Transverse colon (tissue), 4 donors: ENCODE data around the gene ZNF653. TPM values are rescaled to one million over a fixed set of nuclear protein-coding genes. Genes with fewer than 3 reads are reported as not detected.

Source experiments
- DNase-seq: peaks from one replicate; pipeline ENCODE4 v3.0.0-alpha.2; 2019
- H3K27ac ChIP-seq, 4 donors: fragments of 200-600 bp; sonication (generic); 2 replicates each; pipeline ENCODE4 v1.5.1; 2016 to 2018; ENCODE audit warnings: inconsistent platforms in 4 of 4
- H3K27me3 ChIP-seq: fragments of 200-600 bp; sonication (generic); 2 replicates; pipeline ENCODE4 v1.5.1; 2017; ENCODE audit warnings: inconsistent platforms
- H3K36me3 ChIP-seq, 4 donors: fragments of 200-600 bp; sonication (generic); 2 replicates each; pipeline ENCODE4 v1.5.1; 2017 to 2019; ENCODE audit warnings: inconsistent platforms in 4 of 4
- H3K4me1 ChIP-seq, 4 donors: fragments of 200-600 bp; sonication (generic); 2 replicates each; pipeline ENCODE4 v1.5.1; 2017 to 2020; ENCODE audit warnings: inconsistent platforms in 4 of 4
- H3K4me3 ChIP-seq, 4 donors: fragments of 200-600 bp; sonication (generic); 1 replicate in 1 of 4; 2 replicates in 3 of 4; pipeline versions ENCODE4 v1.5.1 to v1.6.1; 2017 to 2019; ENCODE audit warnings: inconsistent platforms in 4 of 4
- H3K9me3 ChIP-seq, 2 donors: fragments of 200-600 bp; sonication (generic); 2 replicates each; pipeline ENCODE4 v1.5.1; 2017 to 2019; ENCODE audit warnings: inconsistent platforms in 2 of 2
- EP300 ChIP-seq: sonication (generic); formaldehyde crosslinking; IDR thresholded peaks from one replicate; pipeline ENCODE4 v1.6.1; 2017; ENCODE audit warnings: antibody characterized with exemption, low read depth
- POLR2A ChIP-seq: fragments of 450-650 bp; IDR thresholded peaks from one replicate; pipeline ENCODE4 v1.6.1; 2016; ENCODE audit warnings: antibody characterized with exemption, mild to moderate bottlenecking, moderate library complexity
- POLR2AphosphoS5 ChIP-seq, 3 donors: sonication (generic); formaldehyde crosslinking; IDR thresholded peaks; one replicate each; pipeline ENCODE4 v1.6.1; 2016; ENCODE audit warnings: antibody characterized with exemption in 3 of 3
- WGBS, 2 donors: methylation state at CpG; one replicate each; pipeline ENCODE4 v1.1.5; 2018; ENCODE audit warnings: low coverage in 1 of 2; 5-methylcytosine and 5-hydroxymethylcytosine counted together
- in situ Hi-C, 4 donors: fragments of 200-750 bp; cut with MboI; loops; one replicate each; pipeline versions ENCODE4 v1.15.0 to v1.15.1; 2017; ENCODE audit warnings: low sequenced_read_pairs in 3 of 4, low pct_ligation_motif_present in 1 of 4, low pct_unique_long_range_greater_than_20kb in 1 of 4
- intact Hi-C: fragments of 100-400 bp; cut with DNase I; formaldehyde crosslinking; loops from one replicate; pipeline ENCODE4 v1.15.1; 2023; ENCODE audit warnings: low total_unique reads
- total RNA-seq, 4 donors: library from RNA; depleted of rRNA; stranded (reverse); fragments of >200 nt; gene quantifications; one replicate each; pipeline ENCODE4 v1.1.0, GENCODE V29; 2016
- TF ChIP-seq, protein P1 (sequence below), 5 experiments: fragments of 200-600 bp in 3 of 5; fragments of 450-650 bp in 2 of 5; sonication (generic) in 3 of 5; IDR thresholded peaks; 1 replicate in 2 of 5; 2 replicates in 3 of 5; pipeline ENCODE4 v1.5.1; 2016 to 2017; ENCODE audit warnings: antibody characterized with exemption in 5 of 5, inconsistent platforms in 3 of 5, mild to moderate bottlenecking in 2 of 5, moderate library complexity in 1 of 5

ZNF653 gene
- total RNA-seq, 4 donors from 2014 or later = 10.6 to 44.9 (median 17.4) TPM

GRCh38 chr19:11485245-11485837 lies 20.3 kb downstream of the ZNF653 start:
- intact Hi-C loops = no loop called here
- Histone ChIP-seq H3K4me1 (peaks cover 7 to 20% (median 14%) of the 10 kb centered on the region in 4 donors), H3K4me3 (no peak overlapping the region), H3K27ac (no peak overlapping the region), H3K9me3 (no peaks in the 10 kb centered on the region), H3K36me3 (peaks cover 0 to 4% (median 0%) of the 10 kb centered on the region in 4 donors), H3K27me3 (peaks cover 38% of the 10 kb centered on the region)
- no peak for DNase-seq
- no peak for TF ChIP-seq EP300
- TF ChIP-seq POLR2AphosphoS5 (IDR thresholded peaks at IDR 0.05) = no peak
- TF ChIP-seq POLR2A = no peak
- TF ChIP-seq, protein P1, sequence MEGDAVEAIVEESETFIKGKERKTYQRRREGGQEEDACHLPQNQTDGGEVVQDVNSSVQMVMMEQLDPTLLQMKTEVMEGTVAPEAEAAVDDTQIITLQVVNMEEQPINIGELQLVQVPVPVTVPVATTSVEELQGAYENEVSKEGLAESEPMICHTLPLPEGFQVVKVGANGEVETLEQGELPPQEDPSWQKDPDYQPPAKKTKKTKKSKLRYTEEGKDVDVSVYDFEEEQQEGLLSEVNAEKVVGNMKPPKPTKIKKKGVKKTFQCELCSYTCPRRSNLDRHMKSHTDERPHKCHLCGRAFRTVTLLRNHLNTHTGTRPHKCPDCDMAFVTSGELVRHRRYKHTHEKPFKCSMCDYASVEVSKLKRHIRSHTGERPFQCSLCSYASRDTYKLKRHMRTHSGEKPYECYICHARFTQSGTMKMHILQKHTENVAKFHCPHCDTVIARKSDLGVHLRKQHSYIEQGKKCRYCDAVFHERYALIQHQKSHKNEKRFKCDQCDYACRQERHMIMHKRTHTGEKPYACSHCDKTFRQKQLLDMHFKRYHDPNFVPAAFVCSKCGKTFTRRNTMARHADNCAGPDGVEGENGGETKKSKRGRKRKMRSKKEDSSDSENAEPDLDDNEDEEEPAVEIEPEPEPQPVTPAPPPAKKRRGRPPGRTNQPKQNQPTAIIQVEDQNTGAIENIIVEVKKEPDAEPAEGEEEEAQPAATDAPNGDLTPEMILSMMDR (IDR thresholded peaks at IDR 0.05) = no peak
- in situ Hi-C loops = loop anchor here in 2 of 4 donors (25.0 kb wide), 2 partner anchors 98 to 198 kb away; partner anchors contain the start of genes EPOR (in 1 of the 2) and TSPAN16 (in 1 of the 2)
- 93% methylated on average over 13 of the region's 13 CpGs; no CpG with 5 or more reads in 1 of the 2 donors for WGBS, 2 donors

DNA sequence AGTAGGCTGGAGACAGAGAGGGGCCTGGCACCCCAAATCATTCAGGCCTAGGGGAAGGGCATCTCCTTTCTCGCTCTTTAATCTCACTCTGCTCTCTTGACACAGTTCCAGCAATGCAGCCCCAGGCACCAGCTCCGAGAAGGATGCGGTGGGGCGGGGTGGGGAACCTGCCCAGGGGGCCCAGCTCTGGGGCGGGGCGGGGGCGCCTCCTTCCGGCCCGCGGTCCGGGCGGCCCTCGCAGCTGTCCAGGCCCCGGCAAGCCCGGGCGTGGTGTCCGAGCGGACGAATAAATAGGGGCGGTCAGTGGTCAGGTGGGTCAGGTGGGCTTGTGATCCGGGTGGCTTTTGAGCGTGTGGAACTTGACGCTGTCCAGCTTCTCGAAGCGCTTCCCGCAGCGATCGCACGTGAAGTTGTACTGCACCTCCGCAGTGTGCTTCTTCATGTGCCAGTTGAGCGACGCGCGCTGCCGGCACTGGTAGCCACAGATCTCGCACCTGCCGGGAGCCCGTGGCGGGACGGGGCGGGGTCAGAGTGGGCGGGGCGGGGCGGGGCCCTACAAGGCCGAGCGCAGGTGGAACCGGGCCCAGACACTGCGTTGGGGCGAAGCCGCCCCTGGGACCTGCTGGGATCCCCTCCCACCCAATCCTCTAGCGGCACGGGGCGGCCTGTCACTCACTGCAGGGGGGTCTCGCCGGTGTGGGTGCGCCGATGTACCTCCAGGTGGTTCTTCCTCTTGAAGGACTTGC lies 22.1 kb downstream of the ZNF653 start:
- TF ChIP-seq POLR2AphosphoS5 (IDR thresholded peaks at IDR 0.05) (no peak), EP300 (no peak)
- TF ChIP-seq, protein P1 (IDR thresholded peaks at IDR 0.05) = no peak
- in situ Hi-C loops = loop anchor here in 2 of 4 donors (25.0 kb wide), 2 partner anchors 96 to 196 kb away; partner anchors contain the start of genes EPOR (in 1 of the 2) and TSPAN16 (in 1 of the 2)
- intact Hi-C loops = no loop called here

DNA sequence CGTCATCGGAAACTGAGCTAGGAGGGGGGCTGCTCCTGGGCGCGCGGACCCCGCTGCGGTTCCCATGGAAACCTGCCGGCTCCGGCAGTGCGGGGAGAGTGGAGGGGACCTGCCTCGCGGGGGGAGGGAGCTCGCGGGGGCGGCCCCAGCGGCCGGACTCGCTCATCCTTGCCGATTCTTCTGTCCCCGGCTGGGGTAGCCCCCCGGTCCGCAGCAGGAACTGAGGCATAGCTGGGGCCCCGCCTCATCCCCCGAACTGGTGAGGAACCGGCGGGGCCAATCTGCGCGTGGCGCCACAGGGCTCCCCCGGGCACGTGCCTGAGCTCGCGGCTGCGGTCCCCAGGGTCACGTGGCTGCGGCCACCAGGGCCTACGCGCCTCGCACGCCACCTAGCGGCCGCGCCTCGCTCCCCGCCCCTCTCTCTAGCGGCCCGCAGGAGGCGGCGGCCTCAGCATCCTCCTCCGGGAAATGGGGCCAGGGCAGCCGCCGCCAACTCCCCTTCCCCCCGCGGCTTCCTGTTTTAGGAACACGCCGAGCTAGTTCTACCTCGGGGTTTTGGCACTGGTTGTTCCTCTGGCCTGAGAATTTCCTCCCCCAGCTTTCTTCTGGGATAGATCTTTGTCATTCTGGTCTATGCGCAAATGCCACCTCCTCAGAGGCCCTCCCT lies 23.1 kb downstream of the ZNF653 start:
- intact Hi-C loops = no loop called here
- Histone ChIP-seq H3K36me3 (peaks cover 0 to 3% (median 0%) of the 10 kb centered on the region in 4 donors), H3K4me1 (peaks cover 7 to 32% (median 26%) of the 10 kb centered on the region in 4 donors), H3K27ac (no peak overlapping the region), H3K27me3 (peaks cover 56% of the 10 kb centered on the region), H3K4me3 (peak overlapping the region in 2 of 4 donors; percentile 9 to 40), H3K9me3 (no peaks in the 10 kb centered on the region)
- peak; percentile 87 for DNase-seq
- in situ Hi-C loops = loop anchor here in 2 of 4 donors (25.0 kb wide), 2 partner anchors 95 to 195 kb away; partner anchors contain the start of genes EPOR (in 1 of the 2) and TSPAN16 (in 1 of the 2)
- WGBS, 2 donors = 0 to 5% methylated on average over 2 to 38 of the region's 58 CpGs
- TF ChIP-seq, protein P1 (IDR thresholded peaks at IDR 0.05) = peak; percentile 87 to 96 (median 94)
- no peak for TF ChIP-seq POLR2A
- peak in 1 of 3 donors; percentile 50 for TF ChIP-seq POLR2AphosphoS5 (IDR thresholded peaks at IDR 0.05)

More for the DNA sequence above, 22.1 kb downstream of the ZNF653 start:
- no peak overlapping the region for H3K27ac ChIP-seq
- peaks cover 7 to 32% (median 26%) of the 10 kb centered on the region in 4 donors for H3K4me1 ChIP-seq
- no peak overlapping the region for H3K4me3 ChIP-seq
- WGBS, 2 donors = 94% methylated on average over 32 of the region's 57 CpGs; no CpG with 5 or more reads in 1 of the 2 donors
- H3K36me3 ChIP-seq = peaks cover 0 to 4% (median 0%) of the 10 kb centered on the region in 4 donors
- no peaks in the 10 kb centered on the region for H3K9me3 ChIP-seq
- no peak for DNase-seq
- H3K27me3 ChIP-seq = peaks cover 56% of the 10 kb centered on the region
